PC-3 (cell line): ENCODE results near the gene ZNF319. TPM values are rescaled to one million over a fixed set of nuclear protein-coding genes. Genes with fewer than 3 reads are reported as not detected.

Experiments used
- ATAC-seq: fragments of 200-7000 bp; cut with Tn5 transposase; 2 replicates; pipeline ENCODE4 v1.9.1; 2020; ENCODE audit warnings: mild to moderate bottlenecking, moderate library complexity
- BruUV-seq: library from RNA; stranded (reverse); fragments of 400-500 nt; replicated peaks from 2 replicates; lab custom pipeline; 2021; lab: Mats Ljungman, UMichigan
- CTCF ChIA-PET: fragments of 300-600 bp; sonication (Branson Sonifier 250); formaldehyde crosslinking; loops from one replicate; lab custom pipeline; 2022; ENCODE audit warnings: antibody characterized with exemption; lab: Charles Lee
- POLR2A ChIA-PET: fragments of 300-600 bp; sonication (Branson Sonifier 250); formaldehyde crosslinking; loops from one replicate; lab custom pipeline; 2022; ENCODE audit warnings: antibody characterized with exemption; ENCODE audit not compliant: unreplicated experiment; lab: Charles Lee
- DNase-seq: peaks from one replicate; pipeline ENCODE4 v3.0.0-alpha.2; 2015
- H2AFZ ChIP-seq: fragments of 300-600 bp; sonication (generic); 2 replicates; pipeline ENCODE4 v1.6.0; 2016; ENCODE audit warnings: antibody characterized with exemption, low read length
- H3F3A ChIP-seq: fragments of 300-600 bp; sonication (generic); one replicate; pipeline ENCODE4 v1.6.0; 2017; ENCODE audit warnings: antibody characterized with exemption, low read length, control low read depth, mild to moderate bottlenecking; ENCODE audit not compliant: unreplicated experiment
- H3K27ac ChIP-seq: fragments of 300-600 bp; sonication (generic); 2 replicates; pipeline ENCODE4 v1.5.1; 2016; ENCODE audit warnings: mild to moderate bottlenecking, low read length
- H3K27me3 ChIP-seq: fragments of 300-600 bp; sonication (generic); 2 replicates; pipeline ENCODE4 v1.6.1; 2016; ENCODE audit warnings: low read length, mixed read lengths
- H3K36me3 ChIP-seq: fragments of 300-600 bp; sonication (generic); 2 replicates; pipeline ENCODE4 v1.6.1; 2016; ENCODE audit warnings: low read depth, mixed run types, low read length, mixed read lengths
- H3K4me1 ChIP-seq: fragments of 300-600 bp; sonication (generic); 2 replicates; pipeline ENCODE4 v1.5.1; 2016; ENCODE audit warnings: low read length; ENCODE audit not compliant: insufficient read depth
- H3K4me2 ChIP-seq: fragments of 300-600 bp; sonication (generic); 2 replicates; pipeline ENCODE4 v1.6.0; 2016; ENCODE audit warnings: low read length
- H3K4me3 ChIP-seq: fragments of 300-600 bp; sonication (generic); 2 replicates; pipeline ENCODE4 v1.5.1; 2016; ENCODE audit warnings: mild to moderate bottlenecking, low read length, mixed read lengths
- H3K79me2 ChIP-seq: fragments of 300-600 bp; sonication (generic); 2 replicates; pipeline ENCODE4 v1.6.1; 2017; ENCODE audit warnings: low read length, mixed read lengths
- H3K9ac ChIP-seq: fragments of 300-600 bp; sonication (generic); 2 replicates; pipeline ENCODE4 v1.6.0; 2016; ENCODE audit warnings: mild to moderate bottlenecking, low read length
- H3K9me2 ChIP-seq: fragments of 300-600 bp; sonication (generic); replicated peaks from 2 replicates; pipeline ENCODE4 v1.6.1; 2016; ENCODE audit warnings: mixed run types, low read length, mixed read lengths
- H3K9me3 ChIP-seq: fragments of 300-600 bp; sonication (generic); 2 replicates; pipeline ENCODE4 v1.6.1; 2016; ENCODE audit warnings: low read length, mixed read lengths
- H4K20me1 ChIP-seq: fragments of 300-600 bp; sonication (generic); 2 replicates; pipeline ENCODE4 v1.6.1; 2016; ENCODE audit warnings: low read length, mixed read lengths
- EZH2 ChIP-seq: fragments of 300-600 bp; sonication (generic); IDR thresholded peaks from one replicate; pipeline ENCODE4 v1.6.1; 2017; ENCODE audit warnings: antibody characterized with exemption, mild to moderate bottlenecking, low read length; ENCODE audit not compliant: unreplicated experiment
- EZH2phosphoT487 ChIP-seq: fragments of 300-600 bp; sonication (generic); IDR thresholded peaks from 2 replicates; pipeline ENCODE4 v1.6.1; 2018; ENCODE audit warnings: mild to moderate bottlenecking, antibody characterized with exemption, low read length, borderline replicate concordance
- intact Hi-C: fragments of 100-400 bp; cut with micrococcal nuclease; formaldehyde crosslinking; loops from 2 replicates; pipeline ENCODE4 v1.9.0; 2023
- total RNA-seq: library from RNA; depleted of rRNA; stranded (reverse); fragments of >200 nt; gene quantifications from 2 replicates; pipeline ENCODE4 v1.2.3, GENCODE V29; 2014
- TF ChIP-seq, protein P1 (sequence below): fragments of 300-600 bp; sonication (generic); conservative IDR thresholded peaks from 2 replicates; pipeline ENCODE4 v1.5.1; 2017; ENCODE audit warnings: antibody characterized with exemption, low read depth, mild to moderate bottlenecking, low read length

Gene ZNF319
- total RNA-seq, 1 experiment from 2014 or later: 2.2 TPM

DNA sequence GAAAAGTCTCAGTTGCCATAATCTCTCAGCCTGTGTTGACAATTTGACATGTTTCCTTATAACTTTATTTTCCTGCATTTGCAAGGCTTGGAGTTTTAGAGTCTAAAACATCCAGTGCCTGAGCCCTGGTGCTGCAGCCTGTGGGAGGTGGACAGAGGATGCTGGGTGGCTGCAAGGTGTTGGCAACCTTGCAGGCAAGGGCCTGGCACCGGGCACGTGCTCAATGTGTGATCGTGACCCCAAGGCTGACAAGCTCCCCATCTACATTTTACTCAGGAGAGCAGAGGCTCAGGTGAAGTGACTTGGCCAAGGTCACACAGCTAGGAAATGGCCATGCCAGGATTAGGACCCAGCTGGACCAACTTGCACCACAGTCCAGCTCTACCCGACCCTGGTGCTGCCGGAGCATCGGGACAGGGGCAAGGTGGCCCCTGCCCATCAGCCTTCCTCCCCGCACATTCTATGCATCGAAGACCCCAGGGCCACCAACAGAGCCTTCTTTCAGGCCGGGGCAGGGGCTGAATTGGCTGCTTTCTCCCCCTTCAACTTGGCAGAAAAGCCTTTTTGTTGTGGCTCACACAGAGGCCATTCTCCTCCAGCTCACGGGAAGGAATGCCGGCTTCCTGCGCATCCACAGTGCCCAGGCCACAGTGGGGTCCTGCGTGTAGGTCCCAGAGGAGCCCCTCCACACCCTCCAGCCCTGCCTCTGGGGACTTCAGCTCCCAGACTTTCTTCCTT lies 48.2 kb upstream of the ZNF319 start:
- Histone ChIP-seq H3K27ac (no peak overlapping the region), H3K9me2 (no peaks in the 10 kb centered on the region), H3K27me3 (no peaks in the 10 kb centered on the region), H3K9me3 (no peaks in the 10 kb centered on the region), H3K79me2 (no peaks in the 10 kb centered on the region), H3K36me3 (no peaks in the 10 kb centered on the region), H3F3A (no peaks in the 10 kb centered on the region), H3K4me1 (no peaks in the 10 kb centered on the region), H3K4me2 (no peak overlapping the region), H3K9ac (no peak overlapping the region), H3K4me3 (no peak overlapping the region), H2AFZ (no peak overlapping the region), H4K20me1 (no peaks in the 10 kb centered on the region)
- ATAC-seq (no peak), DNase-seq (no peak)
- CTCF ChIA-PET: no interaction called here
- BruUV-seq: no TSS peak
- intact Hi-C loops: no loop called here
- TF ChIP-seq EZH2phosphoT487 (no peak), EZH2 (no peak)
- TF ChIP-seq, protein P1, sequence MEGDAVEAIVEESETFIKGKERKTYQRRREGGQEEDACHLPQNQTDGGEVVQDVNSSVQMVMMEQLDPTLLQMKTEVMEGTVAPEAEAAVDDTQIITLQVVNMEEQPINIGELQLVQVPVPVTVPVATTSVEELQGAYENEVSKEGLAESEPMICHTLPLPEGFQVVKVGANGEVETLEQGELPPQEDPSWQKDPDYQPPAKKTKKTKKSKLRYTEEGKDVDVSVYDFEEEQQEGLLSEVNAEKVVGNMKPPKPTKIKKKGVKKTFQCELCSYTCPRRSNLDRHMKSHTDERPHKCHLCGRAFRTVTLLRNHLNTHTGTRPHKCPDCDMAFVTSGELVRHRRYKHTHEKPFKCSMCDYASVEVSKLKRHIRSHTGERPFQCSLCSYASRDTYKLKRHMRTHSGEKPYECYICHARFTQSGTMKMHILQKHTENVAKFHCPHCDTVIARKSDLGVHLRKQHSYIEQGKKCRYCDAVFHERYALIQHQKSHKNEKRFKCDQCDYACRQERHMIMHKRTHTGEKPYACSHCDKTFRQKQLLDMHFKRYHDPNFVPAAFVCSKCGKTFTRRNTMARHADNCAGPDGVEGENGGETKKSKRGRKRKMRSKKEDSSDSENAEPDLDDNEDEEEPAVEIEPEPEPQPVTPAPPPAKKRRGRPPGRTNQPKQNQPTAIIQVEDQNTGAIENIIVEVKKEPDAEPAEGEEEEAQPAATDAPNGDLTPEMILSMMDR: no peak
- POLR2A ChIA-PET: no interaction called here

DNA sequence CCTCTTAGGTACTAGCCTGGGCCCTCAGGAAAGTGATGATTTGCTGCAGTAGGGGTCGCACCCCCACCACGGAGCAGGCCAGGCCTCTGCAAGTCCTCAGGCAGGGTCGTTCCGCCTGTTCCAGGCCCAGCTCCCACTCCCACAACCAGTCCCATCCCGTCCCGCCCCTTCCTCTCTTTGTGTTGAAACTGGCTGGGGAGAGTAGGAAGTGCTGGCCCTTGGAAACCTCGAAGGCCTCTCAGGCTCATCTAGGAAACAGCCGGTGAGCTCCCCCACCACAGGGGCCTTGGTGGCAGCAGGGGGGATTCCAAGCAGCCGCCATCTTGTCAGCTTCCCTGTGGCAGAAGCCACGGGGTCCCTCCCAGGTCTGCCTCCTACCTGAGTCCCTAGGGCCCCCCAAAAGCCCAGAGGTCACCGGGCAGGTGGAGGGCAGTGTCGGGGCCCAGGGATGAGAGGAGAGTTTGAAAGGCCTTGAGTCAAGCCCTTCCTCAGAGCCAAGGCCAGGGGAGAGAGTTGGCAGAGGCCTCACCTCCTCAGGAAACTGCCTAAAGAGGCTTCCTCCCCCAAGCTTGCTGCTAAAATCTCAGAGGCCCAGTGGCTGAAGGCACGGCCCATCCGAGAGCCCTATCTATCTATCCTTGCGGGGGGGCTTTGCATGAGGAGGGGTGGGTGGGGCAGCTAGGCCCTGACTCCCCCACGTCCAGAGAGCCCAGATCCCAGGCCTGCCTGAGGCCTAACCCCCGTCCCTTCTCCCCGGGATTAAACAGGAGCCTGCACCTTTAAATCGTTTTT lies 47.3 kb upstream of the ZNF319 start:
- no peak overlapping the region for H2AFZ ChIP-seq
- H3K9me2 ChIP-seq: no peaks in the 10 kb centered on the region
- no peaks in the 10 kb centered on the region for H3K79me2 ChIP-seq
- H3K27ac ChIP-seq: no peak overlapping the region
- H3K36me3 ChIP-seq: no peaks in the 10 kb centered on the region
- ATAC-seq (no peak), DNase-seq (no peak)
- intact Hi-C loops: no loop called here
- ChIA-PET CTCF (no interaction called here), POLR2A (no interaction called here)
- no peak overlapping the region for H3K9ac ChIP-seq
- H4K20me1 ChIP-seq: no peaks in the 10 kb centered on the region
- H3F3A ChIP-seq: no peaks in the 10 kb centered on the region
- BruUV-seq: no TSS peak
- no peaks in the 10 kb centered on the region for H3K9me3 ChIP-seq
- no peak overlapping the region for H3K4me3 ChIP-seq
- H3K4me2 ChIP-seq: no peak overlapping the region
- no peaks in the 10 kb centered on the region for H3K4me1 ChIP-seq
- H3K27me3 ChIP-seq: no peaks in the 10 kb centered on the region
- TF ChIP-seq EZH2phosphoT487 (no peak), EZH2 (no peak)
- TF ChIP-seq, protein P1: no peak

DNA sequence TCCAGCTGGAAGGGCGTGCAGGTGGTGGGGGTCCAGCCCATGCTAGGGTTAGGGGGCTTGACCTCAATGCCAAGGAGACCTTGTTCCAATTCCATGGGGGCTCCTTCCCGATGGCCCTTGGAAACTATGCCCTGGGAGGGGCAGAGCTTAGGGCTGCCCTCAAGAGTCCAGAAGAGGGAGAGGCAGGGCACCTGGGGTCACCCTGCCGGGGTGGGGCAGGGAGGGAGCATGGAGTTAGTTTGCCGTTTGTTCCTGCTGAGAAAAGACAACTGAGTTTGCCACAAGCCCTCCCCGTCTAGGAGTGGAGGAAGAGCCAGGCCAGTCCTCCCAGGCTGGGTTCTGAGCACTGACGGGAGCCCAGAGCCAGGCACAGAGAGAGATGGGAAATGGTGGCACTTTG lies 46.5 kb upstream of the ZNF319 start:
- intact Hi-C loops: no loop called here
- H3K4me3 ChIP-seq: no peak overlapping the region
- no peak overlapping the region for H2AFZ ChIP-seq
- no peaks in the 10 kb centered on the region for H3K27me3 ChIP-seq
- H3K9ac ChIP-seq: no peak overlapping the region
- H3K9me2 ChIP-seq: no peaks in the 10 kb centered on the region
- H3K36me3 ChIP-seq: no peaks in the 10 kb centered on the region
- POLR2A ChIA-PET: no interaction called here
- H3K9me3 ChIP-seq: no peaks in the 10 kb centered on the region
- no peaks in the 10 kb centered on the region for H4K20me1 ChIP-seq
- H3F3A ChIP-seq: no peaks in the 10 kb centered on the region
- ATAC-seq (no peak), DNase-seq (no peak)
- CTCF ChIA-PET: no interaction called here
- no peak overlapping the region for H3K27ac ChIP-seq
- TF ChIP-seq EZH2: no peak
- TF ChIP-seq, protein P1: no peak
- TF ChIP-seq EZH2phosphoT487: no peak
- H3K79me2 ChIP-seq: no peaks in the 10 kb centered on the region
- no peak overlapping the region for H3K4me2 ChIP-seq
- H3K4me1 ChIP-seq: no peaks in the 10 kb centered on the region
- no TSS peak for BruUV-seq
